HG03575 (cell line): Measurements from ENCODE around the gene FAM13A.

Experiments used
- ATAC-seq: cut with Tn5 transposase; IDR thresholded peaks from one replicate; pipeline ENCODE4 v1.9.1; 2021; ENCODE audit not compliant: unreplicated experiment, insufficient number of reproducible peaks, low FRiP score; ENCODE audit errors: extremely low read depth

The FAM13A gene

DNA sequence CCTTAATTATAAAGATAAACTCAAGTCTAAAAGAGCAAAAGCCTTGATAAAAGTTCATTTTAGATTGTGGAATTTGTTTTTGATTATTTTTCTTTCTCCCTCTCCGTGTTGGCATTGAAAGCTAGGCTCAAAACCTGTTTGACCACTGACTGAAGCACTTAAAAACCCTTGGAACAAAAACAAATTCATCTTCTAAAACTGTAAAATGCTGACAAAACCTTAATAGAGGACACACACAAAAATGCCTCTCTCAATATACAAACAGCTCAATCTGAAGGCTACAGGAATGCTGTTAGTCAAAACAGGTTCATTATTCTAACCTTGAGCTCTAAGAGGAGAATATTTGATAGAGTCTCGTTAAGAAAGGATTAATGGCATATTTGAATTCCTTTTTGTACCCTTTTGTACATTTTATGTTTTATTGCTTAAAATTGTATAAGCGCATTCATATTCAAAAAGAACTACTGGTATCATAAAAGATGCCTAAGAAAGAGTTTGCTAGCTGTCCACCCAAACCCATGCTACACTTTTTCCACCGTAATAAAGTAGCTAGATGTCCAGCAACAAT is 285.0 kb downstream of the FAM13A start:
- ATAC-seq, result no peak

DNA sequence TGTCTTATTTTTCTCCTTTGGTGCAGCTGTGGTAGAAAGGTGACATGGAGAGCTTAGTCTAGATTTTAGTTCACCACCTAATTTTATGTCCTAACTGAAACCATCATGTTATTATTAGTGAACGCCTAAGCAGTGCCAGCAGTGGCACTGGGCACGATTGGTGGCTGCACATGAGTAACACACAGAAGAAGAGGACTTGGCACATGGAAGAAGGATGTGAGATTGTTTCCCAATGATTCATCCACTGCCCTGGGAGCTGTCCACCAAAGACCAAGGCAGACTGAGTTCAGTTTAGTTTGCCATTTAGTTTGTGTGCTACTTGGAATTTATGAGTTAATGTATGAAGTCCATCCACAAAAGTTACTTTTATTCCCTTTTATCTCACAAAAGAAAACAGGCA is 291.3 kb downstream of the FAM13A start:
- no peak for ATAC-seq

DNA sequence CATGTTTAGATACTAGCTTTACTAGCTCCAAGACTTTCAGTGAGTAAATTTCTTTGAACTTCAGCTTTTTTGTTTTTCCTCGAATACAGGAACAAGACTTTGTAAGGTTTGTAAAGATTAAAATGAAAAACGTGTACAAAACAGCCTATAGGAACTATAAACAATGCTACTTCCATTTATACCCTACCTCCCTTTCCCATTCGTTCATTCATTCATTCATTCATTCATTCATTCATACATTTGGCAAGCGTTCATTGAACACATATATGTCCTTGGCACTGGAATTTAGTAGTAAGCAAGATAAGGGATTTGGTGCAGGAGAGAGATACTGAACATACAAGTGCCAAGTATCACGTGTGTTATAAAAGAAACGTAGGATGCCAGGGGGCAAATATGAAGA is 293.9 kb downstream of the FAM13A start:
- ATAC-seq, result no peak

DNA sequence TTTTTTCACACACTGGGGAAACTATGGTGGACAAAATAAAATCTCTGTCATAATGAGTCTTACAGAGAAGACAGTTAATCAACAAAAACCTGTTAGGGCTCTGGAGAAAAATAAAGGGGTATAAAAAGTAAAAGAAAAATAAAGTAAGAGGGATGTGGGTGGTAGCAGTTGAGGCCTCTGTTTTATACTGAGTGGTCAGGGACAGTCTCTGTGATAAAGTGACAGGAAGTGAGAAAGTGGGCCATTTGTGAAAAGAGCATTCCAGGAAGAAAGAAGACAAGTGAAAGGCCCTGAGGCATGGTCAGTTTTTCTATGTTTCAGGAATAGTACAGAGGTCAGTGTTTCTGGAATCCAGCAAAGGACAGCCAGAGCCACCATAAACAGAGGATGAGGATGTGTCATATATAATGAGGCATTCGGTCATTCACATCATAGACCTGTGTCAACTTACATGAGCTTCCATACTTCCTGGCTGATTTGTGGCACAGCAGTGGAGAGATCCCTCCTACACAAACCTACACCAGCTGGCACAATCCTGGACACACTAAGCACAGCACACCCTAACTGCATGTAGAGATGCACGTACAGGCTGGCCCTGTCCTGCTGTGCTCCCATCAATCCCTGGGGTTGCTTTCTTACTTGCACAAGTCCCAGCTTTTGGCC is 295.0 kb downstream of the FAM13A start:
- ATAC-seq, result no peak

DNA sequence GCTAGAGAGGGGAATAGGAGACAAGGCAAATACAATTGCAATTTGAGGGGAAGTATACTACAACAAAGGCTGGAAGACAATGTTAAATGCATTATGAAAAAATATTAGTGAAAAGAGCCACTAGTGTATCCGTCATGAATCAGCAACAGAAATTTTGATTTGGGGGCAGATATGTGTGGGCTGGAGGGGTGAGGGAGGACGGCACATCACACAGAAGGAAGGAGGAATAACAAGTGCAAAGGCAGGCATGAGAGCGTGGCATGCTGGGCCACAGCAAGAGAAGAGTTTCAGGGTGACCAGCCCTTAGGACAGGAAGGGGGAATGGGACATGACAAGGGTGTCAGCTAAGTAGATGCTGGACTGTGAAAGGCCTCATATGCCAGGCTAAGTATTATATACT is 295.6 kb downstream of the FAM13A start:
- ATAC-seq, result no peak

DNA sequence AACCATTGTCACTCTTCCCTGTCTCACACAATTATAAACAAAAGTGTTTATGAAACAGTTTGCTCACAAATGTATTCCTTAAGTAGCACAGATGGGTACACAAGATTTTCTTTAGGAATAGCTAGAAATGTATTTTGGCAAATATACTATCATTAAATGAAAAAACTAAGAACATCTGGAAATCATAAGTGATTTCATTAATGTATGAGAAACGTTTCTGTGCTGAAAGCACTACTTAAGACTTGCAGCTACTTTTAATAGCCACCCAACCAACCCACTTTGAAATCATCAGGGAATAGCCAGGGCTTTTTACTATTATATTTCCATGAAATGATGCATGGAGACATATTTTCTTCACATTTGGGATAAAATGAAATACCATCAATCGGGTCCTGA is 297.1 kb downstream of the FAM13A start:
- ATAC-seq, result no peak

DNA sequence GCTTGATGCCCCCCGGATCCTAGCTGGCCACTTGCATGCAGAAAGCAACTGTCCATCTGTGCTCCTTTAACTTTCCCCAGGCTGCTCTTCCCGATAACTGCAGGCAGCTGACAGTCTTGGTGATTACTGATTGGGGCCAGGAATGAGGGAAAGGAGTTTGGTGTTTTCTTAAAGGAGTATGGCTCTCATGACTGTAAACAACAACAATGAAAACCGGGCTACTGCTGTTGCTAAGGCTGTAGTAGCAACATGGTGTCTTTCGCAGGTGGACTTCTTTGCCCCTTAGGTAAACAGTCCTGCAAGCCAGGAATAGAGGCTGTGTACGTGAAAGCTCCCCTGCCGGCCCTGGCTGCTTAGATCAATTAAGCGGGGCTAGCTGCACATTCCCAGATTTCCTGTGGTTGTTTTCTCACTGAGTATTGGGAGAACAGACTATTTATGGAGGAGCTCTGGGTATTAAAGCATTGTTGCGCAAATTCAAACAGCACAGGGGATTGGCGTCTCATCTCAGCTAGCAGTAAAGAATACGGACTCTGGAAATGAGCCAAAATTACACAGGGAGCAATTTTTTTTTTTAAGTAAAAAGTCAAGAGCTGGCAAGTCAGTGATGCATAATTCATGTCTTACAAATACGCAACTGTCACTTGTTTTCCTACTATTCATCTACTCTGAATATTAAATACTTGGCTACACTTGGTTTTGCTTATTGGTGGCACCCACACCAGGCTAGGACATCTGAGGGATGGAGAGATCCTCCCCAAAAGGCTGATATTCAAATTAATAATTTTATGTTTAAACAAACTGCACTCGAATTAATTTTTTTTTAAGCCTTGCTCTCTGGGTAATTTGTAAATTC is 297.7 kb downstream of the FAM13A start:
- ATAC-seq, result no peak

DNA sequence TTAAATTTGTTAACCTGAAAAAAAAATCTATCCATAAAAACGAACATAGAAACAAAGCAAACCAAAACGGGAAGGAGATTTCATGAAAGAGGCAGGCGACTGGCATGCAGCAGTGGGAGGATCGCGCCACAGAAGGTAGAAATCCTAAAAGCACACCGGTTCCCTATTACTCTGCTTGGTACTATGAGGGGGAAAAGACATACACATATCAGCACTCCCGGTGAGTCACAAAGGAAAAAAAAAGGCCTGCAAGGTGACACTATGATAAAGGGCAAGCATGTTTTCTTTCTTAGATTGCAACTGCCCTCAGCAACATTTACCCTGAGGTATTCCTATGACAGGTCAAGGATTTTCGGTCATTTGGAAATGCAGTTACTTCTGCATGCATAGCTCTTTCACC is 298.7 kb downstream of the FAM13A start:
- no peak for ATAC-seq

DNA sequence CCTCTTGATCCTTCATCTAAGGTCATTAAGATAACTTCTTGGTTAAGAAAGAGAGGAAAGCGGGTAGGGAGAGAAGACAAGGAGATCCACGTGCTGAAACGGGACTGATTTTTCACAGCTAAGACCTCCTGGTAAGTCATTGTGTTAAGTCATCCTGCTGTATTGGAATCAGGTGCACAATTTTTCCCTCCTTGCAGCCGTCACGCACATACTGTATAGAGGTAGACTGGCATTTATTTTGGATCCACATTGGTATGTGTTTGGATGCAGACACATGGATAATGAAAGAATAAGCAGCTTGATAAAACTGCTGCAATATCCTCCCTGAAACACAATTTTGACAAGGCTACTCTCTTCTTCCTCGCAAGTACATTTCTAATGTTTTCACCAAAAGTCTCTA is 299.2 kb downstream of the FAM13A start:
- no peak for ATAC-seq

DNA sequence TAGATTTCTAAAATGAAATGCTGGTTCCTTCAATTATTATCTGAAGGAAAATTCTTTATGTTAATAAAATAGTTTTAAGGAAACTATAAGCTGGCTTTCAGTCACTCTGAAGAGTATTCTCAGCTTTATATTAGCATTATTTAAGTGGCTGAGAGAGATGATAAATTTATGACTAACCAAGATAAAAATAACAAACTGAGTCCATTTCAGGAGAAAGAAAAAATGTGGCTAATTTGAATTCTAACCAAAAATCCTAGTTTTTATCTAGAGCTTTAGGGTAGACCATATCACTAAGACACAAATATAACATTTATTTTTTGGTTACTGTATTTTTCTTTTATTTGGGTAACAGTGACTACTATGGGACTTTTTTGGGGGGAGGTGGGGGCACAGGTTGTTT is 299.9 kb downstream of the FAM13A start:
- ATAC-seq, result no peak

DNA sequence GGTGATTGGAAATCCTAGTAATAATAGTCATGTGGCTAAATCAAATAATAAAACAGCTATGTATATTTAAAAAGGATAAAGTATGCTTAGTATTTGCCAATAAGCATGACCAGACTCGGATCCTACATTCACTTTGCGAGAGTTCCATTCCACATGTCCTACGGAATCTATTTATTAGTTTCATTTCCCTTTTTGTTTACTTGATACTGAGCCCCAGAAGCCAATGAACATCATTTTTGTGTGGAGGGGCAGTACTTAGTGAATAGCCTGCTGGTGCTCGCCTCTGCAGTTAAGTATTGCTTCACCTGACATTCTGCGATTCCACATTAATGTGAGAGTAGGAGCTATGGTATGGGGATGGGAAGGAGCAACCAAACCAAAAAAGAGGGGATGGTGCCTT is 300.8 kb downstream of the FAM13A start:
- no peak for ATAC-seq

DNA sequence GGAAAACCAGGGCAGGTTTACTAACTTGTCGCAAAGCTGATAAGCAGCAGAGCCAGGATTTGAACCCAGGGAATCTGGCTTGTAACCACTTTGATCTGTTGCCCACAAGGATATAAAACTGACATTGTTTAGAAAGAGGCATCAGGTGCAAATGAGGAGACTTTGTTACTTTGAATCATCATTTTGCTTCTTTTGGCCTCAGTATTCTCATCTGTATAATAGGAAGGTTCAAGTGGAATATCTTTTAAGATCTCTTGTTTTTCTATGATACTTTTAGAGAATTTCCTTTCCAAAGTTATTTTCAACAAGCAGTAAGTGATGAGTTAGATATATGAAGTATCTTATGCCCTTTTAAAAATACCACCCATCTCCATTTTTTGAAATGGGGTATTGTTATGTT is 301.5 kb downstream of the FAM13A start:
- no peak for ATAC-seq

DNA sequence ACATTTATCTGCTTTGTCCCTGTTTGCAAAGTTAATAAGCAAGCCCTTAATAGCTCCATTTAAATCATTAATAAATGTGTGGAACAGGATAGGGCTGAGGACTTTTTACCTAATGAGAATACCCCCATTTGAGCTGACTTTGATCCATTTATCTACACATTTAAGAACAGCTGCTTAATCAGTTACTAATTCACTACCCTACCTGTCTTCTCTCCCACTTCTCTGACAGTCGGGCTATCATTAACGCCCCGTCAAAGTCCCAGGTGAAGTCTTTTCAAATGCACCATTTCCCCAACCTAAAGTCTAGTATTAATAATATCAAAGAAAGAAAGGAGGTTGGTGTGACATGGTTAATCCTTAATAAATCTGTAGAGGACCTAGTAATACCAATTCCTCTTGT is 302.2 kb downstream of the FAM13A start:
- no peak for ATAC-seq

DNA sequence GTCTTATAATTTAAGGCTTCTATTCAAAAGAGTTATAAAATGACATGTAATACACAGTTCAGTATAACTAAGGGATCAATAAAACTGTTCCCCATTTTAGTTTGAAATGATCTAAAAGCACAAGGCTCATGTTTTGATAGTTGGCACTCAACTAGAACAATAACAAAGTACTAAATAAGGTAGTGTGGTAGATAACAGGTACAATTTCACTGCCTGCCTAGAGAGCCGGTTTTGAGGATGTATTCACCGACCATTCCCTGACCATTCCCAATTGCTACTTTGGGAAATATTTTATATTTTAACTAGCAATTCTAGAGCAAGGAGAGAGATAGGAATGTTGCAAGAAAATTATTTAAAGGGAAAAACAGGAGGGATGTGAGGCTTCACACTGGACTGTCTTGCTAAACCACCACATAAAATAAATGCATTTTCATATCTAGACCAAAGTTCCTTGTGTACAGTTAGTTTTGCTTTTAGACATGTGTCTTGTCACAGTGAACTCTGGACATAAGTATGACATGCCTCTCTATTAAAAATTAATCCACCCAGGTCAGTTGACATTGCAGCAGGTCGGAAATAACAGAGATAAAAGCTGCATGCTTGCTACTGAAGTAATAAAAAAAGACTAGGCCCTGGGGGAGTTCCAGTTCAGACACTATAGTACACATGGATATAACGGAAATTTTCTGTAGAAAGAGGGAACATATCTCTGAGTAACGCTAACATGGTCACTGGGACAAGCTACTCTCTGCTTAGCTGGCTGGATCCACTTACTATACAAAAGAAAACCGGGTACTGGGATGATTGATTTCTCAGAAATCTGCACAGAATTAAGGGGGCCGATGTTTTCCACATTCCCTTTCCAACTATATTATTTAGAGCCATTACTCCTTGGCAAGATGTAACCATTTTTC is 303.1 kb downstream of the FAM13A start:
- ATAC-seq, result no peak

DNA sequence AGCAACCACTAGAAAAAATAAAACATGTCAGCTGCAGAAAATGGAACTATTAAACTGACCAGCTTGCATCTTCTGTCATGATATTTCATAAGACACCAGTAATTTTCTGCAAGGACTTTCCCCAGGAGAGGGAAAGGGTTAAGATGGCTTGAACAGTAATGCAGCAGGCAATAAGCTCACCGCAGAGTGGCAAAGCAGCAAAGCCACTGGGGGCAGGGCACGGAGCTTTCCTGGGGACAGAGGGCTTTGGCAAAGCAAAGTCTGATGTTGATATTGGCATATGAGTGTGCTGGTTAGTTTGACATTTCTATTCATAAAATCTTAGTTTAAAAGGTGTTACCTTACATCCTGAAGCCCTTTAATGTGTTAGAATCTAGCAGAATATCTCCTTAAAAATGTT is 304.2 kb downstream of the FAM13A start:
- no peak for ATAC-seq

DNA sequence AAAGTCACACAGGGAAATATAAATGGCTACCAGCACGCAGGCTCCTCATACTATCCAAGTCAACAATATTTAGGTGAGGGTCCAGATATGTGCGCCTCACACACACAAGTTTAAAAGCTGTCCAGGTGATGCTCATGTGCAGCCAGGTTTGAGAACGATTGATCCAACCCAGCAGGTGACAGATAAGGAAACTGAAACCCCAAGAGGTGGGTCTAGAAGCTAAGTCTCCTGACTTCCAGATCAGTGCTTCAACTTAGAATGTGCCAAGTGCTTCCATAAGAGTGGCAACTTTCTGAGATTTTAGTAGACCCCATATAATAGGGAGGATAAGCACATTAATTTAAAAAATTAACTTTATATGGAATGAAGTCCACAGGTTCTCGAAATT is 304.9 kb downstream of the FAM13A start:
- ATAC-seq, result no peak

DNA sequence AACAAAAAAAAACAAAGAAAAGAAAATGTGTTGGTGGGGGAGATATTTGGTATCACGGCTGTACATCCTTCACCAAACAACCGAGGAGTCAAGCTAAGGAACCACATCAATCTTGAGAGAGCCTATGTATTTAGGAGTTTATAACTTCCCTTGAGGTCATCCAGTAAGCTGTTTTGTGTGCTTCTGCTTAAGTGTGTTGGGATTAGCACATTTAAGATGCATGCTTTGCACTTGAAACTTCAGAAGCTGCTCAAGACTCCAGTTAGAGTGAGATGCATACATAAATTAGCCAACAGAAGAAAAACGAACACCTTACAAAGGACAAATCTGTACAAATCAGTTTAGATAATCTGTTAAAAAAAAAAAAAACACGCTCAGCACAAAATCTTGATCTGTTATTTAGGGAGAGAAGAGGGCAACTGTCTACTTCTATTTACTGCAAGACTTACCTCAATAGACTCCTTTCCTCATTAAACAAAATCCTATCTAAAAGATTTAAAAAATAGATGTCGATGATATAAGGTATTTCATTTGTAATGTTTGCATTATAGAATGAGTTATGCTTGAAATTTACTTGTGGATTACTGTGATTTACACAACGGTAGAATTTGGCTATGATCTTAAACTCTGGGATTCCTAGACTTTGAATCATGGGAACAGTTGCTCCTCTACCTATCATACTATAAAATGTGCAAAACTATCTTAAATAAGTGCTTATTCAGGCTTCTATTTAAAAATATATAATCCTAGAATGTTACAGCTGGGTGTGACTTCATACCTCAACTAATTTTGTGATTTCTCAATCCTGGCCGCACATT is 305.5 kb downstream of the FAM13A start:
- no peak for ATAC-seq

DNA sequence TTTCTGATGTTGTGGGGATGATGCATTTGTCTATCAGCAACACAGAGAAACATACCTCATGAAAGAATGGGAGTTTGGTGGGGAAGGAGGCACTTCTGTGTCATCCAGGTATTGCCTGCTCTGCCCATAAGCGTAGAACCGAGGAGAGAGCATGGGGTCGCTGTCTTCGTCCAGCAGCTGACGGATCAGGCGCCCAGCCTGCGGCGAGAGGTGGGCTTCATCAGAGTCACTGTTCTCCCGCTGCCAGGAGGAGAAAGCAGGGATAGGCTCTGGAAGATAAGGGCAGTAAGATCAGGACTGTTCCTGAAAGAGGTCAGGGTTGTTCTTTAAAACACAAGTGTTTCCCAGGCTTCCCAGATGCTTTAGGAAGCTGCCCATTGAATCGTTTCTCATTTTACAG is 306.6 kb downstream of the FAM13A start:
- no peak for ATAC-seq

DNA sequence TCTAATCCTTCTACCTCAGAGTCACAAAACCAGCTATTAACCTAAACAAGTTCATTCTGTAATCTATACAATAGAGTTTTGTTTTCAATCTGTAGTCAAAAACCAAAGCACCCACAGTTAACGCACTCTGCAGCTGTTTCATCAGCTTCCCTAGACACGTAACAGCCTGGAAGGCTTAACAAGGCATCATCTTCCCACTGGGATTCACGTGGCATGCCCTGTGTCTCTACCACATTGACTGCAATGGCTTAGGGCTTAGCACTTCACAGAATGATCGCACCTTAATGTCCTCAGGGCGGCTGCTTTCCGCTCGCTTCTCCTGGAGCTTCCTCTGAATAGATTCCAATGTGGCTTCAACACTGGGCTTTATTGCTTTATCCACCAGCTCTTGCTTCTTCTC is 309.6 kb downstream of the FAM13A start:
- ATAC-seq, result no peak
